ENCODE measurements around the gene GPC5.

The GPC5 gene

GRCh38 chr13:91593456-91593855 is 195.0 kb downstream of the GPC5 start:
- no peak for DNase-seq (ENCODE audit: low spot score)

GRCh38 chr13:91594061-91594460 is 195.6 kb downstream of the GPC5 start:
- no peak for DNase-seq (ENCODE audit: low spot score)

- no peak for DNase-seq (ENCODE audit: low spot score)
Measured at GRCh38 chr13:91595677-91596076, 197.3 kb downstream of the GPC5 start.

GRCh38 chr13:91596842-91597241 is 198.4 kb downstream of the GPC5 start:
- DNase-seq (ENCODE audit: low spot score): no peak

- no peak for DNase-seq (ENCODE audit: low spot score)
Measured at GRCh38 chr13:91598655-91599054, 200.2 kb downstream of the GPC5 start.

- no peak for DNase-seq (ENCODE audit: low spot score)
Measured at GRCh38 chr13:91601273-91601672, 202.9 kb downstream of the GPC5 start.

- no peak for DNase-seq (ENCODE audit: low spot score)
Measured at GRCh38 chr13:91601807-91602206, 203.4 kb downstream of the GPC5 start.

GRCh38 chr13:91609353-91609752 is 210.9 kb downstream of the GPC5 start:
- DNase-seq (ENCODE audit: low spot score): no peak

- DNase-seq (ENCODE audit: low spot score): no peak
Measured at GRCh38 chr13:91618315-91618714, 219.9 kb downstream of the GPC5 start.

- no peak for DNase-seq (ENCODE audit: low spot score)
Measured at GRCh38 chr13:91620670-91621141, 222.3 kb downstream of the GPC5 start.

GRCh38 chr13:91621161-91621560 is 222.7 kb downstream of the GPC5 start:
- DNase-seq (ENCODE audit: low spot score): no peak

GRCh38 chr13:91621963-91622362 is 223.5 kb downstream of the GPC5 start:
- DNase-seq (ENCODE audit: low spot score): no peak

- DNase-seq (ENCODE audit: low spot score): no peak
Measured at GRCh38 chr13:91622778-91623550, 224.5 kb downstream of the GPC5 start.

GRCh38 chr13:91627952-91628739 is 229.7 kb downstream of the GPC5 start:
- no peak for DNase-seq (ENCODE audit: low spot score)

GRCh38 chr13:91630946-91631345 is 232.5 kb downstream of the GPC5 start:
- DNase-seq (ENCODE audit: low spot score): no peak

GRCh38 chr13:91632086-91632485 is 233.7 kb downstream of the GPC5 start:
- DNase-seq (ENCODE audit: low spot score): no peak

GRCh38 chr13:91639330-91639729 is 240.9 kb downstream of the GPC5 start:
- DNase-seq (ENCODE audit: low spot score): no peak

GRCh38 chr13:91643394-91643793 is 245.0 kb downstream of the GPC5 start:
- no peak for DNase-seq (ENCODE audit: low spot score)

- DNase-seq (ENCODE audit: low spot score): no peak
Measured at GRCh38 chr13:91644806-91645205, 246.4 kb downstream of the GPC5 start.

GRCh38 chr13:91647361-91647990 is 249.1 kb downstream of the GPC5 start:
- DNase-seq (ENCODE audit: low spot score): no peak

- no peak for DNase-seq (ENCODE audit: low spot score)
Measured at GRCh38 chr13:91648012-91648411, 249.6 kb downstream of the GPC5 start.

- DNase-seq (ENCODE audit: low spot score): no peak
Measured at GRCh38 chr13:91649456-91649855, 251.0 kb downstream of the GPC5 start.

All from left forelimb (tissue), 1 donor.